B cell (primary cell): ENCODE results near the gene PDZD8. TPM values are rescaled to one million over a fixed set of nuclear protein-coding genes. Genes with fewer than 3 reads are reported as not detected.

Source experiments
- ATAC-seq: fragments of 200-7000 bp; cut with Tn5 transposase; one replicate; pipeline ENCODE4 v1.10.0; 2021; ENCODE audit warnings: low read depth, mild to moderate bottlenecking, moderate number of reproducible peaks, moderate library complexity
- CTCF ChIA-PET: fragments of 350-600 bp; sonication (Branson Sonifier 250); formaldehyde crosslinking; loops from one replicate; lab custom pipeline; 2021; ENCODE audit warnings: antibody characterized with exemption, inconsistent platforms; lab: Charles Lee
- POLR2A ChIA-PET: fragments of 350-600 bp; sonication (Branson Sonifier 250); formaldehyde crosslinking; loops from one replicate; lab custom pipeline; 2021; ENCODE audit warnings: antibody characterized with exemption; lab: Charles Lee
- DNase-seq: peaks from one replicate; pipeline ENCODE4 v3.0.0; 2013
- H2AFZ ChIP-seq: 2 replicates; pipeline ENCODE4 v1.6.1; 2012; ENCODE audit warnings: mild to moderate bottlenecking, low read depth, low read length; ENCODE audit not compliant: insufficient read depth, poor library complexity, severe bottlenecking
- H3K27ac ChIP-seq, 2 donors: 1 replicate in 1 of 2; 2 replicates in 1 of 2; pipeline ENCODE4 v1.5.1; 2012 to 2013; ENCODE audit warnings: low read length in 2 of 2, mild to moderate bottlenecking in 2 of 2, moderate library complexity in 1 of 2
- H3K27me3 ChIP-seq, 4 experiments: fragments of 200-600 bp in 1 of 4; sonication (generic) in 1 of 4; replicated peaks in 1 of 4; 1 replicate in 2 of 4; 2 replicates in 2 of 4; pipeline versions ENCODE4 v1.6.1 to v1.7.0; 2013 to 2016; ENCODE audit warnings: low read length in 3 of 4, mild to moderate bottlenecking in 2 of 4, mixed read lengths in 1 of 4, moderate library complexity in 1 of 4; ENCODE audit not compliant: insufficient read depth in 4 of 4, control insufficient read depth in 3 of 4; ENCODE audit errors: control extremely low read depth in 1 of 4
- H3K36me3 ChIP-seq, 2 experiments: replicated peaks in 1 of 2; 1 replicate in 1 of 2; 2 replicates in 1 of 2; pipeline versions ENCODE4 v1.6.1 to v1.7.1; 2013; ENCODE audit warnings: low read length in 1 of 2; ENCODE audit not compliant: insufficient read depth in 2 of 2, control insufficient read depth in 1 of 2; ENCODE audit errors: control extremely low read depth in 1 of 2, extremely low read depth in 1 of 2
- H3K4me1 ChIP-seq, 2 donors: fragments of 200-600 bp in 1 of 2; sonication (generic) in 1 of 2; 1 replicate in 1 of 2; 2 replicates in 1 of 2; pipeline versions ENCODE4 v1.5.1 to v1.6.1; 2013 to 2017; ENCODE audit warnings: low read length in 2 of 2; ENCODE audit not compliant: control insufficient read depth in 2 of 2, insufficient read depth in 2 of 2
- H3K4me2 ChIP-seq: replicated peaks from 2 replicates; pipeline ENCODE3; 2012; ENCODE audit warnings: mild to moderate bottlenecking, low read depth, low read length; ENCODE audit not compliant: poor library complexity, severe bottlenecking
- H3K4me3 ChIP-seq, 5 experiments: fragments of 200-600 bp in 1 of 5; sonication (generic) in 1 of 5; 1 replicate in 3 of 5; 2 replicates in 2 of 5; pipeline versions ENCODE4 v1.5.1 to v1.7.0; 2011 to 2016; ENCODE audit warnings: low read length in 4 of 5, mild to moderate bottlenecking in 4 of 5, low read depth in 2 of 5, control low read depth in 1 of 5, moderate library complexity in 1 of 5; ENCODE audit not compliant: insufficient read depth in 1 of 5; ENCODE audit errors: control extremely low read depth in 1 of 5, extremely low read depth in 1 of 5
- H3K79me2 ChIP-seq: fragments of 200-600 bp; sonication (generic); one replicate; pipeline ENCODE4 v1.6.0; 2016; ENCODE audit warnings: low read length; ENCODE audit not compliant: control insufficient read depth, insufficient read depth
- H3K9ac ChIP-seq: fragments of 200-600 bp; sonication (generic); 2 replicates; pipeline ENCODE4 v1.6.1; 2017; ENCODE audit warnings: mild to moderate bottlenecking, low read length, moderate library complexity
- H3K9me3 ChIP-seq, 3 donors: one replicate each; pipeline versions ENCODE4 v1.6.1 to v1.7.1; 2013; ENCODE audit warnings: low read length in 2 of 3; ENCODE audit not compliant: control insufficient read depth in 2 of 3, insufficient read depth in 1 of 3; ENCODE audit errors: control extremely low read depth in 1 of 3
- H4K20me1 ChIP-seq: 2 replicates; pipeline ENCODE4 v1.6.0; 2012; ENCODE audit warnings: mild to moderate bottlenecking, low read length; ENCODE audit not compliant: insufficient read depth, control insufficient read depth, poor library complexity, severe bottlenecking
- H3K27ac Mint-ChIP-seq: one replicate; pipeline ENCODE4 v1.8.0; 2021; ENCODE audit warnings: mixed read lengths
- H3K27me3 Mint-ChIP-seq: one replicate; pipeline ENCODE4 v1.8.0; 2021; ENCODE audit warnings: mixed read lengths
- H3K4me1 Mint-ChIP-seq: one replicate; pipeline ENCODE4 v1.8.0; 2021; ENCODE audit warnings: mixed read lengths
- H3K4me3 Mint-ChIP-seq: one replicate; pipeline ENCODE4 v1.8.0; 2021; ENCODE audit warnings: mixed read lengths
- H3K9me3 Mint-ChIP-seq: one replicate; pipeline ENCODE4 v1.8.0; 2022; ENCODE audit warnings: mixed read lengths; ENCODE audit not compliant: insufficient read depth
- EZH2 ChIP-seq: IDR thresholded peaks from 2 replicates; pipeline ENCODE4 v1.6.1; 2012; ENCODE audit warnings: borderline replicate concordance, low read depth, mild to moderate bottlenecking, moderate library complexity, low read length; ENCODE audit not compliant: insufficient read depth, poor library complexity, severe bottlenecking
- WGBS: methylation state at CpG from one replicate; pipeline ENCODE4 v1.1.5; 2013; ENCODE audit warnings: missing lambda C conversion rate; ENCODE audit not compliant: insufficient coverage; 5-methylcytosine and 5-hydroxymethylcytosine counted together
- intact Hi-C: fragments of 100-400 bp; cut with micrococcal nuclease; formaldehyde crosslinking; loops from one replicate; pipeline ENCODE4 v1.10.0; 2022
- polyA plus RNA-seq: library from polyadenylated mRNA; depleted of rRNA; stranded (reverse); fragments of >200 nt; gene quantifications from 2 replicates; pipeline ENCODE4 v1.2.3, GENCODE V29; 2012
- total RNA-seq, 2 donors: library from RNA; stranded (reverse); fragments of 120-200 nt in 1 of 2; gene quantifications; 1 replicate in 1 of 2; 2 replicates in 1 of 2; pipeline versions ENCODE4 v1.2.3 to v1.2.4, GENCODE V29; 2013 to 2022
- TF ChIP-seq, protein P1 (sequence below): fragments of 200-600 bp; IDR thresholded peaks from one replicate; pipeline ENCODE4 v1.8.0; 2022; ENCODE audit warnings: antibody characterized with exemption, mild to moderate bottlenecking

Gene PDZD8
- total and polyA plus RNA-seq, 2 donors (not counting 1 experiment from before 2014, with no cell fraction given) = 4.9 to 13.2 TPM

DNA sequence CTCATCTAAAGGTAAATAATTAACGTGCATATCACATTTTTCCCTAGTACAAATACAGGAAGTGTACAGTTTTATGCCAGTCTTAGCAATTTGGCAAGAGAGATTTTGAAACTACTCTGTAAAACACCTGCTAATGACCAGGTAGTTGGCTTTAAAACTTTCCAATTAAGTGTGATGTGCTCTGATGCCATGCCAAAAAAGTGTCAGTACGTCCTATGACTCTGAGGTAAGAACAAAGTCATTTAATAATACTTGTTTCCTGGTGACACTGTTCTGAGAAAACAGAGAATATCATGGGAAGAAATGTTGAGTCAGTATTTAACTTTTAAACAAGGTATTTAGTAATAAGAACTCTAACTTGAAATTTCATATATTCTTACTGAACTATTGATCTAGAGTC is 9.6 kb downstream of the PDZD8 start:
- DNase-seq (no peak), ATAC-seq (no peak)
- peaks cover 0 to 12% of the 10 kb centered on the region in 2 donors for H3K4me1 ChIP-seq
- H3K27me3 ChIP-seq = no peaks in the 10 kb centered on the region
- peaks cover 44% of the 10 kb centered on the region for H3K4me1 Mint-ChIP-seq
- H3K27me3 Mint-ChIP-seq = no peaks in the 10 kb centered on the region
- intact Hi-C loops = no loop called here
- H3K27ac Mint-ChIP-seq = no peak overlapping the region
- H3K79me2 ChIP-seq = peaks cover 70% of the 10 kb centered on the region
- H3K36me3 ChIP-seq = no peaks in the 10 kb centered on the region
- H2AFZ ChIP-seq = no peak overlapping the region
- no peak overlapping the region for H3K4me2 ChIP-seq
- H3K9ac ChIP-seq = no peak overlapping the region
- no peak overlapping the region for H3K27ac ChIP-seq
- TF ChIP-seq EZH2 = no peak
- TF ChIP-seq, protein P1, sequence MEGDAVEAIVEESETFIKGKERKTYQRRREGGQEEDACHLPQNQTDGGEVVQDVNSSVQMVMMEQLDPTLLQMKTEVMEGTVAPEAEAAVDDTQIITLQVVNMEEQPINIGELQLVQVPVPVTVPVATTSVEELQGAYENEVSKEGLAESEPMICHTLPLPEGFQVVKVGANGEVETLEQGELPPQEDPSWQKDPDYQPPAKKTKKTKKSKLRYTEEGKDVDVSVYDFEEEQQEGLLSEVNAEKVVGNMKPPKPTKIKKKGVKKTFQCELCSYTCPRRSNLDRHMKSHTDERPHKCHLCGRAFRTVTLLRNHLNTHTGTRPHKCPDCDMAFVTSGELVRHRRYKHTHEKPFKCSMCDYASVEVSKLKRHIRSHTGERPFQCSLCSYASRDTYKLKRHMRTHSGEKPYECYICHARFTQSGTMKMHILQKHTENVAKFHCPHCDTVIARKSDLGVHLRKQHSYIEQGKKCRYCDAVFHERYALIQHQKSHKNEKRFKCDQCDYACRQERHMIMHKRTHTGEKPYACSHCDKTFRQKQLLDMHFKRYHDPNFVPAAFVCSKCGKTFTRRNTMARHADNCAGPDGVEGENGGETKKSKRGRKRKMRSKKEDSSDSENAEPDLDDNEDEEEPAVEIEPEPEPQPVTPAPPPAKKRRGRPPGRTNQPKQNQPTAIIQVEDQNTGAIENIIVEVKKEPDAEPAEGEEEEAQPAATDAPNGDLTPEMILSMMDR = no peak
- WGBS = 50% methylated on average over 1 of the region's 2 CpGs
- ChIA-PET POLR2A (no interaction called here), CTCF (no interaction called here)
- H3K9me3 Mint-ChIP-seq = no peaks in the 10 kb centered on the region
- H3K4me3 ChIP-seq = no peak overlapping the region
- H3K4me3 Mint-ChIP-seq = no peak overlapping the region
- H4K20me1 ChIP-seq = peaks cover 14% of the 10 kb centered on the region
- no peaks in the 10 kb centered on the region for H3K9me3 ChIP-seq

DNA sequence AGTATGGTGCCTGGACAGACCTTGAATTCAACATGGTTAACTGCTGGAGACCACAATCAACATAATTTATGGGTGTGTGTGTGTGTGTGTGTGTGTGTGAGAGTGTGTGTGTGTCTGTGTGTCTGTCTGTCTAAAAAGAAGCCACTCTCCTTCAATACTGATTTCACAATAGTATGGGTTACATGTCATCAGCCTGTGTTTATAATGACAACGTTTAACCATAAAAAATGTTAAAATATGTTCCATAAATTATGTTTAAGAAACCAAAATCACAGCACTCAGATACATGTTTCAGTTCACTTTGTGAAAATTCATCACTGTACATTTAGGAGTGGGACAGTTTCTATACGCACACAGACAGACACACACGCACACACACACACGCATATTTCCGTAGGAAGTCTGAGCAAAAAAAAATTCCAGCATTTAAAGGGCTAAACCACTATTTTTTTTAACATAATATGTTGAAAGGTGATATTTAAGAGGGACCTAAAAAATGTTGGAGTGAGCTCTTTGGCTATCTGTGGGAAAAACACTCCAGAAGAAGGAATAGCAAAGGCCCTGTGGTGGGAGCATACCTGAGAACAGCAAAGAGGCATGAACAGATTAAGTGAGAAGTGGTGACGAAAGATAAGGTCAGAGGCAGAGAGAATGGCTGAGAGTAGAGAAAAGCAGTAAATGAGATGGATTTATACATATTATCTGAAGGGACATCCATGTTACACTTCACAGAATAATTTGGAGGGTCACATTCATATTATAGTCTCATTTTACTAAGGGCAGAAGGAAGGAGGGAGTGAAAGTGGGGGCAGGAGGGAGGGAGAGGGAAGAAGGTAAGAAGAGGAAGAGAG is 10.9 kb downstream of the PDZD8 start:
- Mint-ChIP-seq H3K27me3 (no peaks in the 10 kb centered on the region), H3K4me3 (no peak overlapping the region), H3K9me3 (no peaks in the 10 kb centered on the region), H3K27ac (no peak overlapping the region), H3K4me1 (peaks cover 35% of the 10 kb centered on the region)
- ATAC-seq = no peak
- Histone ChIP-seq H2AFZ (no peak overlapping the region), H3K4me1 (peaks cover 0 to 12% of the 10 kb centered on the region in 2 donors), H3K9ac (no peak overlapping the region), H3K36me3 (no peaks in the 10 kb centered on the region), H3K4me3 (no peak overlapping the region), H3K27ac (no peak overlapping the region), H3K27me3 (no peaks in the 10 kb centered on the region), H3K9me3 (no peaks in the 10 kb centered on the region), H4K20me1 (peaks cover 10% of the 10 kb centered on the region), H3K4me2 (no peak overlapping the region), H3K79me2 (peaks cover 66% of the 10 kb centered on the region)
- WGBS = no CpG with 5 or more reads among the region's 6 CpGs
- CTCF ChIA-PET = no interaction called here
- intact Hi-C loops = no loop called here
- TF ChIP-seq, protein P1 = no peak
- no peak for TF ChIP-seq EZH2
- POLR2A ChIA-PET = no interaction called here
- no peak for DNase-seq
